Gastroesophageal sphincter (tissue), 4 donors: ENCODE measurements around the gene UBE2E2. TPM values are rescaled to one million over a fixed set of nuclear protein-coding genes. Genes with fewer than 3 reads are reported as not detected.

Source experiments
- ATAC-seq: fragments of 150-250 bp; one replicate; pipeline ENCODE4 v1.9.1; 2016; ENCODE audit warnings: mild to moderate bottlenecking, moderate library complexity
- H3K27ac ChIP-seq, 4 donors: fragments of 200-600 bp; sonication (generic) in 3 of 4; 1 replicate in 3 of 4; 2 replicates in 1 of 4; pipeline ENCODE4 v1.5.1; 2016 to 2019
- H3K27me3 ChIP-seq: fragments of 200-600 bp; sonication (generic); one replicate; pipeline ENCODE4 v1.5.1; 2019
- H3K36me3 ChIP-seq, 2 donors: fragments of 200-600 bp; sonication (generic); one replicate each; pipeline ENCODE4 v1.5.1; 2019; ENCODE audit warnings: control low read depth in 1 of 2
- H3K4me1 ChIP-seq, 3 donors: fragments of 200-600 bp; sonication (generic); 1 replicate in 2 of 3; 2 replicates in 1 of 3; pipeline ENCODE4 v1.5.1; 2016 to 2019; ENCODE audit warnings: control low read depth in 2 of 3
- H3K4me3 ChIP-seq, 2 donors: fragments of 200-600 bp; sonication (generic); one replicate each; pipeline ENCODE4 v1.5.1; 2019; ENCODE audit warnings: mild to moderate bottlenecking in 1 of 2, moderate library complexity in 1 of 2
- H3K9me3 ChIP-seq, 3 donors: fragments of 200-600 bp; sonication (generic); one replicate each; pipeline ENCODE4 v1.5.1; 2017 to 2019; ENCODE audit warnings: control low read depth in 2 of 3
- CTCF ChIP-seq, 4 experiments: fragments of 200-600 bp in 2 of 4; fragments of 450-650 bp in 2 of 4; sonication (generic) in 1 of 4; IDR thresholded peaks; one replicate each; pipeline ENCODE4 v1.5.1; 2017 to 2019; ENCODE audit warnings: antibody characterized with exemption in 4 of 4, mild to moderate bottlenecking in 2 of 4, moderate library complexity in 2 of 4
- EP300 ChIP-seq: sonication (generic); formaldehyde crosslinking; IDR thresholded peaks from one replicate; pipeline ENCODE4 v1.6.1; 2017; ENCODE audit warnings: antibody characterized with exemption, mild to moderate bottlenecking
- POLR2A ChIP-seq, 2 donors: fragments of 450-650 bp; IDR thresholded peaks; one replicate each; pipeline ENCODE4 v1.6.1; 2017; ENCODE audit warnings: antibody characterized with exemption in 2 of 2, mild to moderate bottlenecking in 2 of 2, moderate library complexity in 1 of 2
- POLR2AphosphoS5 ChIP-seq: sonication (generic); formaldehyde crosslinking; IDR thresholded peaks from one replicate; pipeline ENCODE4 v1.6.1; 2017; ENCODE audit warnings: antibody characterized with exemption
- WGBS, 2 donors: methylation state at CpG; one replicate each; pipeline ENCODE4 v1.1.5; 2018; ENCODE audit warnings: low coverage in 1 of 2; 5-methylcytosine and 5-hydroxymethylcytosine counted together
- small RNA-seq, 4 donors: library from RNA; depleted of rRNA; stranded (forward); fragments of <200 nt; gene quantifications; one replicate each; pipeline ENCODE3, GENCODE V24; 2016
- total RNA-seq, 4 donors: library from RNA; depleted of rRNA; stranded (reverse); fragments of >200 nt; gene quantifications; one replicate each; pipeline ENCODE4 v1.1.0, GENCODE V29; 2016

UBE2E2 gene
- total RNA-seq, 4 donors from 2014 or later: 35.8 to 114 (median 70.2) TPM

DNA sequence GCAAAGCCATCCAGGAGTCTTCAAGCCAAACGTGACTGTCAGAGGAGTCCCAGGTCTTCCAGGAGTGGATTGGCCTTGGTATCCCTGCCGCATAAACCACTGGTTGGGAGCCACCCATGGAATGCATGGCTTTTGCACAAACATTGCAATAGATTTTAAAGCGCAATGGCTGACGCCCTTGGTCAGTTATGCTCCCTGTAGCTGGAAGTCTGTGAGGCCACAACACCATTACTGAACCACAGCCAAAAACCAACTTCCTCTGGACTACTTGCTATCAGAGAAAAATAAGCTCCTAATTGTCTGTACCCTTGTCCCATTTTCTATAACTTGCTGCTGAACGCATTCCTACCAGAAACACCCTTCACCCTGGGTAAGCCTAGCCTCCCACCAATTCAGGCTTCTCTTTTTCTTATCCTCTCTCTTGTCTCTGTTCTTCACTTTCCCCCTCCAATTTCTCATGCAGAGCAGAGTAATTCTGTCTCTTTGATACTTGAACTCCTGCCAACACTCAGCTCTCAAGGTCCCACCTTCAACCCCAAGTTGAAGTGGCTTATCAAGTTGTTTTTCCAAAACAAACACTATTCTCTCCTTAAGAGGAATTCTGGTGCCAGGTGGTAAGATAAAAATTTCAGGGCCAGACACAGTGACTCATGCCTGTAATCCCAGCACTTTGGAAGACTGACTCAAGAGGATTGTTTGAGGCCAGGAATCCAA lies 426.2 kb downstream of the UBE2E2 start:
- H3K27me3 ChIP-seq: no peaks in the 10 kb centered on the region
- WGBS, 2 donors: 72 to 80% methylated on average over 4 to 5 of the region's 5 CpGs
- H3K9me3 ChIP-seq: peaks cover 0 to 11% (median 0%) of the 10 kb centered on the region in 3 donors
- H3K36me3 ChIP-seq: no peaks in the 10 kb centered on the region
- H3K4me3 ChIP-seq: no peak overlapping the region
- TF ChIP-seq POLR2A (IDR thresholded peaks at IDR 0.05): no peak
- TF ChIP-seq POLR2AphosphoS5: no peak
- no peak overlapping the region for H3K27ac ChIP-seq
- H3K4me1 ChIP-seq: no peaks in the 10 kb centered on the region
- no peak for ATAC-seq

DNA sequence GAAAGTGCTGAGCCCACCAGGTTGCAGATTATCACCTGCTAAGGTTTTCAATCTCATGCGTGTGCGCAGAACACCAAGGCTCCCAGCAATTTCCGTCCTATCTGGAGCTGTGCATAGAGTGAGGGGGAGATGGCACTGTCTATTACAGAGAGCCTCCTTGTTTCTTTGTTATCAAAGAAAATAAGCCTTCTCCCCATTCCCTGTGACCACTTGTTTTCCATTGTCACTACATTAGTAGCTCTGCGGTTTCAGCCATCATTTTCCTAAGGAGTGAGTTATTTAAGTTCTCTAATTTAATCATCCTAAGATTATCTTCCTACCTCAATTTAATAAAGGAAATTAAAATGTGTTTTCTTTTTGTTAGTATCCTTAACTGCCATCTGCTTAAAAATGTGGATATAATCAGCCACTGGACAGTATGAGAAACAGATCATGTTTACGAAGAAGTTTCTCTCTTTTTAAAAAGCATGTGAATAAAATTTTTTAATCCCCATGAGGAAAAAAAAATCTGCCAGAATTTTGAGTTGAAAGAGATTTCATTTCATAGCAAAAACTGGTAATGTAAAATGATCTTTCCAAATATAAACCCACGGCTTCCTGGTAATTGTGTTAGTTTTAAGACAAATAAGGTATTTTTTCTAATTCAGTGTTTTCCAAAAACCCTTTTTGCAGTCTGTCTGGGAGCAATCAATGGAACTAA lies 430.3 kb downstream of the UBE2E2 start:
- no peaks in the 10 kb centered on the region for H3K4me1 ChIP-seq
- H3K27ac ChIP-seq: no peak overlapping the region
- TF ChIP-seq POLR2A (IDR thresholded peaks at IDR 0.05): no peak
- TF ChIP-seq EP300: no peak
- TF ChIP-seq POLR2AphosphoS5: no peak
- no peak for TF ChIP-seq CTCF (IDR thresholded peaks at IDR 0.05)
- no peaks in the 10 kb centered on the region for H3K27me3 ChIP-seq
- WGBS, 2 donors: 86 to 87% methylated on average over 6 of the region's 6 CpGs
- H3K36me3 ChIP-seq: no peaks in the 10 kb centered on the region
- H3K9me3 ChIP-seq: no peaks in the 10 kb centered on the region
- H3K4me3 ChIP-seq: no peak overlapping the region
- ATAC-seq: no peak

DNA sequence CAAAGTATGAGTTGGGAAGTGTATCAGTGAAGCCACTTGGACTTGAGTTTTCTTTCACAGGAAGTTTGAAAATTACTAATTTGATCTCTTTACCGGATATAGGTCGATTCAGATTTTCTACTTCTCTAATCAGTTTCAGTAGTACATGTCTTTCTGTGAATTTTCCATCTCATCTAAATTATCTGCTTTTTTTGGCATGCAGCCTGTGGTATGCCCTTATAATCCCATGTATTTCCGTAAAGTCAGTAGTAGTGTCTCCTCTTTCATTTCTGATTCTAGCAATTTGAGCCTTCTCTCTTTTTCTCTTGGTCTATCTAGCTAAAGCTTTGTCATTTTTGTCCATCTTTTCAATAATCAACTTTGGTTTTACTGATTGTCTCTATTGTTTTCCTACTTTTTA lies 434.2 kb downstream of the UBE2E2 start:
- Histone ChIP-seq H3K9me3 (no peaks in the 10 kb centered on the region), H3K36me3 (no peaks in the 10 kb centered on the region), H3K4me1 (no peaks in the 10 kb centered on the region), H3K27ac (no peak overlapping the region), H3K4me3 (no peak overlapping the region), H3K27me3 (no peaks in the 10 kb centered on the region)
- 74 to 97% methylated on average over 2 to 3 of the region's 3 CpGs for WGBS, 2 donors
- TF ChIP-seq CTCF (IDR thresholded peaks at IDR 0.05) (no peak), EP300 (no peak), POLR2A (IDR thresholded peaks at IDR 0.05) (no peak), POLR2AphosphoS5 (no peak)
- no peak for ATAC-seq

GRCh38 chr3:23640471-23641146 lies 437.5 kb downstream of the UBE2E2 start:
- H3K4me3 ChIP-seq: no peak overlapping the region
- WGBS, 2 donors: 9 to 12% methylated on average over 1 of the region's 1 CpG

More at GRCh38 chr3:23640471-23641146, 437.5 kb downstream of the UBE2E2 start:
- ATAC-seq: no peak
- H3K36me3 ChIP-seq: no peaks in the 10 kb centered on the region
- TF ChIP-seq EP300 (no peak), POLR2A (IDR thresholded peaks at IDR 0.05) (no peak), POLR2AphosphoS5 (no peak), CTCF (IDR thresholded peaks at IDR 0.05) (no peak)
- no peaks in the 10 kb centered on the region for H3K9me3 ChIP-seq
- no peak overlapping the region for H3K27ac ChIP-seq
- H3K4me1 ChIP-seq: no peaks in the 10 kb centered on the region
- no peaks in the 10 kb centered on the region for H3K27me3 ChIP-seq

Small RNA genes lying within 50 kb of the gene (small RNA-seq; reads per million reads assigned to genes)
- gene AC121251.1 (0 reads per million in 4 donors), gene RF00019 (0 reads per million in 4 donors), gene RNU6-788P (0 reads per million in 4 donors), gene RNU6-922P (0 reads per million in 4 donors)
